ENCODE measurements around the gene MZT2B.
"Not testable (repeated sequence)": the region's sequence is repeated elsewhere in the genome, so short reads cannot be mapped to it uniquely, and the experiment has no call there.

Gene MZT2B

DNA sequence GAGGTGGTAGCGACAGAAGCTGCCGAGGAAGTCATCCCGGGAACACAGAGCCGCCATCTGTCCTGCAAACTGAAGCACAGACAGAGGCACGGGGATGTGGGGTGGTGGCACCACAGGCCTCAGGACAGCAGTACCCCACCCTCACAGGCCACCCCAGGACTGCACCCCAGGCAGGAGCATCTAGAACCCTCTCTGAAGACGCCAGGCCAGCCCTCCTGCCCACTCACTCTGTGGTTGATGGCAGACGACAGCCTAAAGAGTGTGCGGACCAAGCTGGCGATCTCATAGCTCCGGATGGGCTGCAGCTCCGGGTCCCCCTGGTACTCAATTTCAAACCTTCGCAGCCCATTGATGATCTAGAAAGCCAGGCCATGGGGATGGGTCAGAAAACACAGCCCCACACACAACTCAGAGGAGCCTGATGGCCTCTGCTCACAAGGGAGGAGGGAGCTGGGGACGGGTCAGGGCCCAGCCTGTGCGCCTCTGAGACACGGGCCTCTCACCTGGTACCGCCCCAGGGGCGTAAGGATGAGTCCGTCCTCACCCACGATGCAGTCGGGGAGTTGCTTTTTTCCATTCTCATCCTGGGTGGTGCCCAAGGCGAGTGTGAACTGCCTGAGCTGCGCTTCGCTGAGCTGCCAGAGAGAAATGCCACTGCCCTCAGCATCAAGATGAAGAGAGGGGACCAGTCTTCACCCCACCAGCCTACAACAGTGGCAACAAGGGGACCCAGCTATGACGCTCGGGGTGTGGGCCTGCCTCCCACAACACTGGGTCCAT is 29.1 kb upstream of the MZT2B start:
- DNase-seq = no peak

DNA sequence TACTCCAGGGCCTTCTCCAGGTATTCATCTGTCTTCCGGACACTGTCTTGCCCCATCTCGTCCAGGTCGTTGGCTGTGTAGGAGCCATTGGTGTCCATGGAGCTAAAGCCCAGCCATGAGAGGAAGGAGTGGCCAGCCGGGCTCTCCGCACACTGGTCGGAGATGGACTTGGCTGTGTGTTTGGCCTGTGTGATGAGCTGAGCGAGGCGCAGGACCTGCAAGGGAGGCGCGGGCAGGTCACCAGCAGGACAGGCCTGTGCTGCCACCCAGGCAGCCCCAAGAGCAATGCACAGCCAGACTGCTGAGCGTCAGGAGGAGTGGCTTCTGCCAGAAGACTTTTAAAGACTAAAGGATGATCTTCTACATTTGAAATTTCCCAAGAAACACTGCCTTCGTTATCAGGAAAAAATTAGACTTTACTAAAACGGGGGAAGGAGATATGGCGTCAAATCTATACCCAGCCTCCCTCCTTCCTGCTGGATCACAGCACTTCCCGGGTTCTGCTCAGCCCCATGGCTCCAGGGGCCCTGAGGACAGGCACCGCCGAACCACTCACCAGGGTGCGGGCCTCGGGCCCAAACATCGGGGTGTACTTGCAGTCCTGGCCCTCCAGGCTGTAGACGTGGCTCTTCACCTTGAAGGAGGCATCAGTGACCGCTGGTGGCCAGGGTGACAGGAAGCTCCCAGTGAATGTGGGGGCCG is 28.2 kb upstream of the MZT2B start:
- not testable (repeated sequence) for DNase-seq

DNA sequence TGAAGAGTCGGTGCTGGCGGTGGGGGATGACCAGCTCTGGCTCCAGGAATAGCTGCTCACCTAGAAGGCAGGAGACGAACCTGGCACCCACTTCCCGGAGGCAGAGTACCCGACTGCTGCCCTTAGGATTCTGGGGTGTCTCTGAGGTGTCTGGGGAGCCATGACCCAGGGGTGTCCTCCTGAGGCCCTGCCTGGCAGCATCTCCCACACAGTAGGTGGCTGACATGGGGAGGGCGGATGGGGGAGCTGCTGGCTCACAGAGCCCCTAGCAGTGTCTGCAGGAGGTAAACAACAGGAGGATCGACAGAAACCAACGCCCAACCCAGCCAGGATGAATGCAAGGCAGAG is 27.7 kb upstream of the MZT2B start:
- not testable (repeated sequence) for DNase-seq

DNA sequence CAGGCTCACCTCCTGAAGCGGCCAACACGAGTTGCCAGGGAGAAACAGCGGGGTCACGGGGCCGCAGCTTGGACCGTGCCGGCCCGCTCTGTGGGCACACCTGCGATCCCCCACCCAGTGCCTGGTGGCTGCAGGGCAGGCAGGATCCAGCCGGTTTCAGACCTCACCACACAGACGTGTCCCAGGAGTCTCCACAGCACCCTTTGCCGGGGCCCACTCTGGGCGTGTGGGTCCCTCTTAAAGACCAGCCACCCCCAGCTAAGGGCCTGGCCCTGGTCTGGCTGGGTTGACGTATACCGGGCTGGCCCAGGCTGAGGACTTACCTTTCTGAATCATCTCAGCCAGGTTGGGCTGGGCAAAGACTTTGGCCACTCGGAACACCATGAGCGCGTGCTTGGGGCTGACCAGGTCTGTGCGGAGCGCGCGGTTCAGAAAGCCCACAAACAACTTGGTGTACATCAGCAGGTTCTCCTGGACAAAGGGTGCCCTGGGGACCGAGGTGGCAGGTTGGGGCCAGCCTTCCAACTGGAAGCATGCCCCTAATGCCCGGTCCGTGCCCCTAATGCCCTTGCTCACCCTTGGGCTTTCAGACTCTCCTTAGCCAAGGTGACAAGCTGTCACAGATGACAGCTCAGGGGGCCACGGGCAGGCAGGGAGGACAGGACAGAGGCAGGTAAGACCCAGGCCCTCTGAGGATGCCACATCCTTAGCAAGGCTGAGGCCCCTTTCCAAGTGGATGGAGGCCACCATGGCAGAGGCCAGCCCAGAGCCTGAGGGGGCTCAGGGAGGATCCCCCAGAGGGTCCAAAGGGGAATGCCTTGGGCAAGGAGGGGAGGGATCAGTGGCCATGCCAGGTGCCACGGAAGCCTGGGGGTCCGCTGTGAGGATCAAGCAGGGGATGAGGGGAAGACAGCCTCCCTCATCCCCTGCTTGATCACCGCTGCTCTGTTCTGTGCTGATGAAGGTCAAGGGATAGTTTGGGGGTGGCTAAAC is 27.0 kb upstream of the MZT2B start:
- no peak for DNase-seq

DNA sequence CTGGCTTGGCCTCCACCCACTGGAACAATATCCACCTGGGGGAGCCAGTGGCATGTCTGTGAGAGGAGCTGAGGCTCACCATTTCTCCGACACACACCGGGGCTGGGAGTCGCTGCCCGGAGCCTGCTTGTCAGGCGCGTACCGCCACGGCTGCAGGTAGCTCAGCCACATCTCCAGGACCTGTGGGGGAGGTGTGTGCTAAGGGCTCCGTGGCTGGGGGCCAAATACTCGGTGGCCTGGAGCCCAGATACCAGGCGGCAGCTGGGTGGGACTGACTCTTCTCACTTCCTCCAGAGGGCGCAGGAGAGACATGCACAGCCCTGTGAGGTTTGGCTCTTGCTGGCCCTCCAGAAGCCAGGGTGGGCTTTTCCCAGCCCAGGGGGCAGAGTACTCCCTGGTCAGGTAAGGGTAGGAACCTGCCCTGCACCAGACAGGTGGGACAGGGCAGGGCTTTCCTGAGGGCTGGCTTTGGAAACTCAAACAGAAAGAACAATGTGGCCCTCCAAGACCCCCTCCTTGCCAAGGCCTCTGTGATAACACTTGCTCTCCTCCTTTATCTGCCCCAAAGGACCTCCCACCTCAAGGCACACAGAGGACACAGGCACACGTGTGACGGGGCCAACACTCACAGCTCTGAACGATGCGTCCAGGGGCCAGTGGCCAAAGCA is 26.0 kb upstream of the MZT2B start:
- DNase-seq = peak; percentile 56

DNA sequence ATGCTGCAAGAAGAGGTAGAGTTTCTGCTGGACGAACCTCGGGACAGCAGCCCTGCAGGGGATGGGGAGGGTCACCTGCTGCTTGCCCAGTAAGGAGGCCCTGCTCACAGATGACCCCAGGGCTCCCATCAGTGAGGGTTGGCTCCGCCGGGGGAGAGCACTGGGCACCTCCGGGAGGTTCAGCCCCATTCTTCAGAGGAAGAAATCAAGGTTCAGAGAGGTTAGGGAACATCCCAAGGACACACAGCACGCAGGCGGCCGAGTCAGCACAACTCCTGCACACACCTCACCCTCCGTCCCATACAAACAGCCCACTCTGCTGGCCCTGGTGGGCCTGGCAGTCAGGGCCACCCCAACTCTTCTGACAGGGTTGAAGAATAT is 25.4 kb upstream of the MZT2B start:
- no peak for DNase-seq

DNA sequence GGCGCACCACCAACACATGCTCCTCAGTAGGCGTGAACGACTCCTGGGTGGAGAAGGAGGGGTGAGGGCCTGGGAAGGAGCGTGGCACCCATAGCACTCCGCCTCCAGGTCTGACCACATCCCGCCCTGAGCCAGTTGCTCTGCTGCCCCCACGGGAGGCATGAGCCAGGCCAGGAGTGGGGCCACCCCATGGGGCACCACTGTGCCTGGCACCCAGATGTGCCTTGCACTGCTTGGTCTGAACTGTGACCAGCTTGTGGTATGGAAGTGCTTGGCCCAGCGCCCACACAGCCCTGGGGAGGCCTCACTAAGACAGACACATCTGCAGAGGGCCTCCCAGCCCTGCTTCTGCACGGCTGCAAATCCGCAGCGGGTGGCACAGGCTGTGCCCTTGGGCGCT is 24.7 kb upstream of the MZT2B start:
- not testable (repeated sequence) for DNase-seq

DNA sequence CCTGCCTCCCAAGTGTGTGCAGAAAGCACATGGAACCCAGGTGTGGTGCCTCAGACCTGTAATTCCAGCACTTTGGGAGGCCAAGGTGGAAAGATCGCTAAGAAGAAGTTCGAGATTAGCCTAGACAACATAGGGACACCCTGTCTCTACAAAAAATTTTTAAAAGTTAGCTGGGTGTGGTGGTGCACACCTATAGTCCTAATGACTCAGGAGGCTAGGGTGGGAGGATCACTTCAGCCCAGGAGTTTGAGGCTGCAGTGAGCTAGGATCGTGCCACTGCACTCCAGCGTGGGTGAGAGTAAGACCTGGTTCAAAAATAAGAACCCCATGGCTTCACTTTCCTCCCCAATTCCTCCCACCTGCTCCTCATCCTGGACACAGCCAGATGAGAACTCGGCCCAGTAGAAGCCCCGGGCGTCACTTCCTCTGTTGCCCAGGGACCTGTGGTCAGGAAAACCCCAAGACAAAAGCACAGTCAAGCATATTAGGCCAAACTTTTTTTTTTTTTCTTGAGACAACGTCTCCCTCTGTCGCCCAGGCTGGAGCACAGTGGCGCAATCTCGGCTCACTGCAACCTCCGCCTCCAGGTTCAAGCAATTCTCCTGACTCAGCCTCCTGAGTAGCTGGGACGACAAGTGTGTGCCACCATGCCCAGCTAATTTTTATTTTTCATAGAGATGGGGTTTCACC is 24.1 kb upstream of the MZT2B start:
- DNase-seq = not testable (repeated sequence)

DNA sequence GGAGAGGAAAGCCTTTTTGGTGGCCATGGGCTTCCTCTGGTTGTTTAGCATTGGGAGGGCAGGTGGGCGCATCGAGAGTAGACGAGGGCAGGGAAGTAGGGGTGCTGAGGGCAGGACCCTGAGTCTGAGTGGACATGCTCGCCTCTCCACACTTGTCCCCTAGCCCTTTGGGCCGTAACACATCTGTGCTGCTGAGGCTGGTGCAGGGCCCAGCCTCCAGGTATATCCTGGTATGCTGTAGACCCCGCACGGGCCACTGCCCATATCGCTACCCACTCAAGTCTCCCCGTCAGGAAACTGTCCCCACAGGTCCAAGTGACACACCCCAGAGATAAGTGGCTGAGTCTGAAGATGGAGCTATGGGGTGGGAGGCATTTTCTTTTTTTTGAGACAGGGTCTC is 23.4 kb upstream of the MZT2B start:
- DNase-seq = no peak

DNA sequence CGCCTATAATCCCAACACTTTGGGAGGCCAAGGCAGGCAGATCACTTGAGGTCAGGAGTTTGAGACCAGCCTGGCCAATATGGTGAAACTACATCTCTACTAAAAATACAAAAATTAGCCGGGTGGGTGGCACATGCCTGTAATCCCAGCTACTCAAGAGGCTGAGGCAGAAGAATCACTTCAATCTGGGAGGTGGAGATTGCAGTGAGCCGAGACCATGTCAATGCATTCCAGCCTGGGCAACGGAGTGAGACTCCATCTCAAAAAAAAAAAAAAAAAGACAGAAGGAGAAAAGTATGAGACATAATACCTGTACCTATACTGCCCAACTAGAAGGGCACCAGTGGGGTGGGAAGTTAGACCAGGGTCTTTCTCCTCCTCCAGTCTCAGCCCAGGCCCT is 22.7 kb upstream of the MZT2B start:
- not testable (repeated sequence) for DNase-seq

DNA sequence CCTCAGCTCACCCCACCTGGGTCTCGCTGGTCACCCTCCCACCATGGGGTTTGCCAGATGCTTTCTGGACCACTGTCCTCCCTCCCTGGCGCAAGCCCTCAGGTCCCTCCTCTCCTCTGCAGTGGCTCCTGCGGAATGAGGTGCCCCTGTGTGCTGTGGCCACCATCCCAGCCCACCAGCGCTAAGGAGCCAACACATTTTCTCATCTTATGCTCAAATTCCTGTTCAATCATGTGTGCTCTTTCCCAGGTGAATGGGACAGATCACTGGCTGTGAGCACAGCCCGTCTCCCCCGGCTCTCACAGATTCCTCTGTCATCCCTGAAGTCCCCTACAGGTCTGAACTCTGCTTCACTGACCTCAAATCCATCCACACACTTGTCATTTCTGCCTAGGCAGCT is 21.9 kb upstream of the MZT2B start:
- no peak for DNase-seq

DNA sequence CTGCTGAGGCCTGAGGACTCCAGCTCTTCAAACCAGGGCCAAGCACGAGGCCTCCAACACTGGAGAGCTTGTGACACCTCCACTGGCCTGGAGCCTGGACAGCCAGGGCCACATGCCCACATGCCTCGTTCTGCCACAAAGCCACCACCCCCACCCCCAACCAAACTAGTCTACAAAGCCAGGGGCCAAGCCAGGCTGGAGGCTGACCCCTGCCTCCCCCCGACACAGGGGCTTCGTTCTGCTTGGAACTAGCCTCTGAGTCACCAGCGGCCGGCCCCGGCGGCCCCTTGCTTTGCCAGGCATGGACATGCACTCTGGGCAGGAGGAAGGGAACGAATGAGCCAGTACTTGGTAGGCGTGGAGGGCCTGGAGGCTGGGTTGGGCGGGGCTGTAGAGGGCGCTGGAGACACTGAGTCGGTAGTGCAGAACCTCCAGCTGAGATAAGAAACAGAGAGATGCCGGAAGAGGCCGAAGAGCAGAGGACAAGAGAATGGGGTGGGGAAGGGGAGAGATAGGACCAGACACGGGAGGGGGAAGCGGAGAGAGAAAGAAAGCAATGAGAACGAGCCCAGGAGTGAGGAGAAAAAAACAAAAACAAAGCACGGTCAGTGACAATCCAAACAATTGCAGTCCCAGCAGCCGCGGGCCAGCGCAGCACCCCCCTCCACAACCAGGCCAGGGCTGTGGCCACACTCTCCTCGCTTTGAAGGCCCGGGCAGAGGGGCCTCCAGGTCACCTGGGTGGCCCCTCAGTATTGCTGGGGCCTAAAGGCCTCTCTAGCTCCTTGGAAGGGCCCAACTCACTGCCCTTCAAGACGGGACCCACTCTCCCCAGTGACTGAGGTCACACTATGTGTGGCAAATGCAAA is 21.0 kb upstream of the MZT2B start:
- DNase-seq = not testable (repeated sequence)

DNA sequence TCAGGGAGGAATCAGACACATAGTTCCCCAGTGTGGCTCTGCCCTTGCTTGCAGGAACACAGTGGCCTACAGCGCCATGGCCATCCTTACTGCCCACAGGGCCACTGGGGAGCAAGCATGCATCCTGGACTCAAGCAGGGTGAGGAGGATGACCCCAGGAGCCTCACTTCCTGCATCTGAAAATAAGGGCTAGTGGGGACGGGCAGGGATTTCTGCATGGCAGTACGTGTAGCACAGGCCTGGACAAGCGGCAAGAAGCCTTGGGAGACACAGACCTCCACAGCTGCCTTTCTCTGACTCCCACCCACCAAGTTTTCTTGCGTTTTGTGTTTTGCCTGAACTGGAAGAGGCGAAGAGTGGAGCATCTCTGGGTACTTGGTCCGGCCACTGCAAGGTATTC is 19.6 kb upstream of the MZT2B start:
- not testable (repeated sequence) for DNase-seq

DNA sequence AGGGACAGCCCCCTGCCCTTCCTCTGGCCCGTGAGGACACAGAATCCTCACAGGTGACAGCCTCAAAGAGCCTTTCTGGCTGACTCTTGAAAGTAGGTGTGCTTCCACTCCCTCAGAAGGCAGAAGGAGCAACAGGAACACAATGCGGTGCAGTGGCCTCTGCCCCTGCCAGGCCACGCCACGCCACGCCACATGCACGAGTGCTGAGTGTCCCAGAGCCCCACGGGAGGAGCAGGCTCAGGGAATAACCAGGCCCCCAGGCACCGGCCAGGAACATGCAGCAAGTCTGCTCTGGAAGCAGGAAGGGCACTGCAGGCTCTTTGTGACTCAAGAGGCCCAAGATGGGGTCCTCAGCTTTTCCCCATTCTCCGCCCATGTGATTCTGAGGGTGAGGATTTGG is 19.1 kb upstream of the MZT2B start:
- no peak for DNase-seq

DNA sequence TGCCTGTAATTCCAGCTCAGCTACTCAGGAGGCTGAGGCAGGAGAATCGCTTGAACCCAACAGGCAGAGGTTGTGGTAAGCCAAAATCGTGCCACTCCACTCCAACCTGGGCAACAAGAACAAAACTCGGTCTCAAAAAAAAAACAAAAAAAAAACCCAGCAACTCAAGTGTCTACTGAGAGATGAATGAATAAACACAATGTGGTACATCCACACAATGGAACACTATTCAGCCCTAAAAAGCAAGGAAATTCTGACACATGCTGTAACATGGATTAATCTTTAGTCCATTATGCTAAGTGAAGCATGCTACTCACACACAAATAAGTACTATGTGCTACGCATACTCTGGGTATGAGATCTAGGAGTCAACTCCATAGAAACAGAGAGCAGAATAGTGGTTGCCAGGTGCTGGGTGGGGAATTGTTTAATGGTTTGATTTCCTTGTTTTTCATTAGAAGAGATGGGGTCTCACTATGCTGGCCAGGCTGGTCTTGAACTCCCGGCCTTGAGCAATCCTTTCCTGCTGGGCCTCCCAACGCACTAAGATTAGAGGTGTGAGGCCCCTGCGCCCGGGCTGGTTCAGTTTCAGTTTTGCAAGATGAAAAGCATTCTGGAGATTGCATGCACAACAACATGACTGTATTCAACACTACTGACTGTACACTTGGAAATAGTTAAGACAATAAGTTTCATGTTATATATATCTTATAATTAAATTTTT is 16.6 kb upstream of the MZT2B start:
- DNase-seq = no peak

DNA sequence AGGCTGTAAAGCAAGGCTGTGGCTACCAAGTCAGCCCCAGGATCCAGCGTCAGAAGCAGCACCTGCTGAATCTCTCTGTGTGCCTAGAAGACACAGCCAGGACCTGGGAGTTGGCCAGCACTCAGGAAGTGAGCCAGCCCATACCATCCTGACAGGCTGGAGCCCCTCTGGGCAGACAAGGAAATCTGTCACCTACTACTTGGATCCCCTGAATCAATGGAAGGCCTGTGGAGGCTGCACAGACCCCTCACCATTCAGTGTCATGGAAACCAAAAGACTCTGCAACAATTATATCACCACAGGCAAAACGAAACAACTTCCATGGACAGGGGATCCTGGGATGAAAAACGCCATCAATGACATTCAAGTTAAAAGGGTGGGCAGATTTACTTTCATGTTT is 15.5 kb upstream of the MZT2B start:
- not testable (repeated sequence) for DNase-seq

DNA sequence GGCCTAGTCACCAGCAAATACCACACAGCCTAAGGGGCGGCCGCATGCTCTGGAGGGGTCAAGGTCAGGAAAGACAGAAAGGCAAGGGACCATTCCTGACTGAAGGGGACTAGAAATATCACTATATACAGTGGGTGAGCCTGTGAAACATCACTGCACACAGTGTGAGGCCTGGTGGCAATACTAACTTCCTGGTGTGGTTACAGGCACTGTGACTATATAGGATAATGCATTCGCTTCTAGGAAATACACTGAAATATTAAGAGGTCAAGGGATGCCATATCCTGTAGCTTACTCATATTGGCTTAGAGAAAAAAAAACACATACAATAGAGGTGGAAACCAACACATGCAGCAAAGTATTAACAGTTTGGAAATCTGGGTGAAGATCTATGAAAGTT is 12.9 kb upstream of the MZT2B start:
- DNase-seq = not testable (repeated sequence)

DNA sequence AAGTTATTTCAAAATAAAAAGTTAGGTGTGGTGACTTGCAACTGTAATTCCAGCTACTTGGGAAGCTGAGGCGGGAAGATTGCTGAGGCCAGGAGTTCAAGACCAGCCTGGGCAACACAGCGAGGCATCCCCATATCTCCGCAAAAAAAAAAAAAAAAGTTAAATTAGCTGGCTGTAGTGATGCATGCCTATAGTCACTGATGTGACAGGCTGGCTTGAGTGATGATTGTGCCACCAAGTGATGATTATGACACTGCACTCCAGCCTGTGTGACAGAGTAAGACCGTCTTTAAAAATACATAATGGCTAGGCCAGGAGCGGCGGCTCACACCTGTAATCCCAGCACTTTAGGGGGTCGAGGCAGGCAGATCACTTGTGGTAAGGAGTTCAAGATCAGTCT is 12.2 kb upstream of the MZT2B start:
- DNase-seq = no peak

DNA sequence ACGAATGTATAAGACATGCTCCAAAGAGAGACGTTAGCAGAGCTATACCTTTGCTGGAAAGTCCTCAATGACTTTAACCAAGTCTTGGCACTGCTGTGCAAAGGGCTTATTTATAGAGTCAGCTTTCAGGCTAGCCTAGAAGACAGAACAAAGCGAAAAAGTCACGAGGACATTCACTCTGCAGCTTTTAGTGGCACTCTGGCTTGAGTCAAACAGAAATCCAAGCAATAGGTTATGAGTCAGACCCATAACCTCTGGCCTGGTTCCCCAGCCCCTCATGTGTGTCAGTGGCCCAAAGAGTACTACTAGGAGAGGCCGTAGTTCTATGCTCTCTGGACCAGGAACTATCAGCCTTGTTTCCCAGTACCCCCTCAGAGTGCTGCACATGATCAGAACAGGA is 7.2 kb upstream of the MZT2B start:
- not testable (repeated sequence) for DNase-seq
